IMR-90 (cell line): ENCODE data around the gene LRRN2. TPM values are rescaled to one million over a fixed set of nuclear protein-coding genes. Genes with fewer than 3 reads are reported as not detected.

Source experiments
- ATAC-seq: fragments of 200-7000 bp; cut with Tn5 transposase; 2 replicates; pipeline ENCODE4 v1.9.1; 2020; ENCODE audit warnings: low read depth, mild to moderate bottlenecking, moderate library complexity
- BruUV-seq: library from RNA; stranded (reverse); fragments of 400-500 nt; replicated peaks from 2 replicates; lab custom pipeline; 2021; lab: Mats Ljungman, UMichigan
- CTCF ChIA-PET: fragments of 300-600 bp; formaldehyde crosslinking; extraction: SDS; loops from one replicate; lab custom pipeline; 2021; ENCODE audit warnings: antibody characterized with exemption; lab: Yijun Ruan, JAX
- POLR2A ChIA-PET: fragments of 300-600 bp; sonication (Branson Sonifier 250); formaldehyde crosslinking; loops from one replicate; lab custom pipeline; 2022; ENCODE audit warnings: antibody characterized with exemption; ENCODE audit not compliant: unreplicated experiment; lab: Charles Lee
- DNase-seq: peaks from one replicate; pipeline ENCODE4 v3.0.0; 2013
- H2AFZ ChIP-seq: replicated peaks from 2 replicates; pipeline ENCODE3; 2013; ENCODE audit warnings: low read length, mild to moderate bottlenecking; ENCODE audit not compliant: poor library complexity
- H2AK5ac ChIP-seq: 2 replicates; pipeline ENCODE4 v1.6.1; 2013; ENCODE audit warnings: low read depth, low read length, inconsistent platforms
- H2AK9ac ChIP-seq: replicated peaks from 2 replicates; pipeline ENCODE3; 2013; ENCODE audit warnings: mild to moderate bottlenecking, low read depth, low read length, moderate library complexity; ENCODE audit not compliant: poor library complexity
- H2BK120ac ChIP-seq: 2 replicates; pipeline ENCODE4 v1.6.1; 2013; ENCODE audit warnings: low read depth, low read length, inconsistent platforms
- H2BK15ac ChIP-seq: 3 replicates; pipeline ENCODE4 v1.6.1; 2013; ENCODE audit warnings: low read depth, low read length, inconsistent platforms
- H2BK20ac ChIP-seq: 2 replicates; pipeline ENCODE4 v1.6.1; 2013; ENCODE audit warnings: low read depth, mild to moderate bottlenecking, inconsistent platforms, low read length, moderate library complexity
- H2BK5ac ChIP-seq: 2 replicates; pipeline ENCODE4 v1.6.1; 2013; ENCODE audit warnings: mild to moderate bottlenecking, low read depth, low read length, inconsistent platforms; ENCODE audit not compliant: poor library complexity, severe bottlenecking
- H3K14ac ChIP-seq: replicated peaks from 2 replicates; pipeline ENCODE4 v1.6.1; 2013; ENCODE audit warnings: low read depth, low read length, inconsistent platforms
- H3K18ac ChIP-seq: 2 replicates; pipeline ENCODE4 v1.6.1; 2013; ENCODE audit warnings: low read depth, low read length, control low read depth
- H3K23ac ChIP-seq: 2 replicates; pipeline ENCODE4 v1.6.1; 2013; ENCODE audit warnings: low read depth, low read length, inconsistent platforms
- H3K27ac ChIP-seq: 2 replicates; pipeline ENCODE4 v1.5.1; 2013; ENCODE audit warnings: mild to moderate bottlenecking, control low read depth, low read length; ENCODE audit not compliant: insufficient read depth
- H3K27me3 ChIP-seq: 2 replicates; pipeline ENCODE4 v1.6.1; 2013; ENCODE audit warnings: low read length; ENCODE audit not compliant: control insufficient read depth, insufficient read depth
- H3K36me3 ChIP-seq: 2 replicates; pipeline ENCODE4 v1.6.1; 2013; ENCODE audit warnings: low read length, mixed read lengths; ENCODE audit not compliant: control insufficient read depth, insufficient read depth
- H3K4ac ChIP-seq: 2 replicates; pipeline ENCODE4 v1.6.1; 2013; ENCODE audit warnings: low read depth, low read length, inconsistent platforms
- H3K4me1 ChIP-seq: 2 replicates; pipeline ENCODE4 v1.6.1; 2013; ENCODE audit warnings: low read length, mixed read lengths; ENCODE audit not compliant: control insufficient read depth, insufficient read depth
- H3K4me2 ChIP-seq: 2 replicates; pipeline ENCODE4 v1.6.1; 2013; ENCODE audit warnings: low read depth, mild to moderate bottlenecking, control low read depth, low read length, moderate library complexity
- H3K4me3 ChIP-seq: 2 replicates; pipeline ENCODE4 v1.5.1; 2013; ENCODE audit warnings: low read depth, mild to moderate bottlenecking, control low read depth, low read length, moderate library complexity; ENCODE audit not compliant: insufficient read depth
- H3K56ac ChIP-seq: 2 replicates; pipeline ENCODE4 v1.6.1; 2013; ENCODE audit warnings: low read length, inconsistent platforms; ENCODE audit not compliant: insufficient read depth; ENCODE audit errors: extremely low read depth
- H3K79me1 ChIP-seq, 2 experiments: 2 replicates each; pipeline ENCODE4 v1.6.1; 2013; ENCODE audit warnings: low read length in 2 of 2, inconsistent platforms in 1 of 2, low read depth in 1 of 2
- H3K9ac ChIP-seq: 2 replicates; pipeline ENCODE4 v1.6.1; 2013; ENCODE audit warnings: low read depth, low read length, control low read depth
- H3K9me1 ChIP-seq: 2 replicates; pipeline ENCODE4 v1.6.1; 2013; ENCODE audit warnings: low read length, inconsistent platforms; ENCODE audit not compliant: insufficient read depth
- H3K9me3 ChIP-seq: 2 replicates; pipeline ENCODE4 v1.6.1; 2013; ENCODE audit warnings: low read length; ENCODE audit not compliant: control insufficient read depth, insufficient read depth
- H4K20me1 ChIP-seq: 2 replicates; pipeline ENCODE4 v1.6.1; 2013; ENCODE audit warnings: low read length, inconsistent platforms; ENCODE audit not compliant: insufficient read depth
- H4K5ac ChIP-seq: 2 replicates; pipeline ENCODE4 v1.6.1; 2013; ENCODE audit warnings: mild to moderate bottlenecking, low read depth, low read length, control low read depth
- H4K8ac ChIP-seq, 2 experiments: 2 replicates each; pipeline ENCODE4 v1.6.1; 2013; ENCODE audit warnings: low read depth in 2 of 2, low read length in 2 of 2, control low read depth in 1 of 2, inconsistent platforms in 1 of 2
- H4K91ac ChIP-seq: 2 replicates; pipeline ENCODE4 v1.6.1; 2013; ENCODE audit warnings: low read depth, low read length, inconsistent platforms; ENCODE audit not compliant: insufficient read depth
- BHLHE40 ChIP-seq: fragments of 150-350 bp; IDR thresholded peaks from 2 replicates; pipeline ENCODE4 v1.6.1; 2016; ENCODE audit warnings: mild to moderate bottlenecking, low read depth, low read length
- CEBPB ChIP-seq: IDR thresholded peaks from 2 replicates; pipeline ENCODE4 v1.6.1; 2012; ENCODE audit warnings: low read depth, low read length, improper control_type of control experiment
- CHD1 ChIP-seq: IDR thresholded peaks from 2 replicates; pipeline ENCODE4 v1.6.1; 2012; ENCODE audit warnings: low read depth, low read length, improper control_type of control experiment
- FOS ChIP-seq: fragments of 150-350 bp; IDR thresholded peaks from 2 replicates; pipeline ENCODE4 v1.6.1; 2016; ENCODE audit warnings: low read depth, low read length
- MAFK ChIP-seq: IDR thresholded peaks from 2 replicates; pipeline ENCODE4 v1.6.1; 2012; ENCODE audit warnings: low read depth, low read length, improper control_type of control experiment
- MAZ ChIP-seq: IDR thresholded peaks from 2 replicates; pipeline ENCODE4 v1.6.1; 2012; ENCODE audit warnings: low read depth, mild to moderate bottlenecking, low read length, improper control_type of control experiment, moderate library complexity, borderline replicate concordance
- MXI1 ChIP-seq: IDR thresholded peaks from 2 replicates; pipeline ENCODE4 v1.6.1; 2012; ENCODE audit warnings: low read depth, mild to moderate bottlenecking, low read length, moderate library complexity, borderline replicate concordance
- NFE2L2 ChIP-seq: fragments of 150-350 bp; IDR thresholded peaks from 2 replicates; pipeline ENCODE4 v1.6.1; 2016; ENCODE audit warnings: low read depth, mild to moderate bottlenecking, low read length
- POLR2A ChIP-seq: IDR thresholded peaks from 2 replicates; pipeline ENCODE4 v1.6.1; 2012; ENCODE audit warnings: mild to moderate bottlenecking, low read depth, low read length
- RAD21 ChIP-seq: IDR thresholded peaks from 2 replicates; pipeline ENCODE4 v1.6.1; 2012; ENCODE audit warnings: low read length, improper control_type of control experiment
- RCOR1 ChIP-seq: IDR thresholded peaks from 2 replicates; pipeline ENCODE4 v1.6.1; 2012; ENCODE audit warnings: mild to moderate bottlenecking, low read length, improper control_type of control experiment; ENCODE audit not compliant: insufficient replicate concordance
- RFX5 ChIP-seq: IDR thresholded peaks from 2 replicates; pipeline ENCODE4 v1.8.0; 2012; ENCODE audit warnings: low read depth, mild to moderate bottlenecking, low read length, moderate library complexity
- SMC3 ChIP-seq: fragments of 150-350 bp; IDR thresholded peaks from 2 replicates; pipeline ENCODE4 v1.6.1; 2016; ENCODE audit warnings: low read depth, mild to moderate bottlenecking, antibody characterized with exemption, low read length, moderate library complexity
- WGBS, 2 experiments: methylation state at CpG; one replicate each; pipeline versions ENCODE4 v1.1.5 to v1.1.7; 2013; ENCODE audit warnings: missing lambda C conversion rate in 2 of 2; ENCODE audit not compliant: insufficient read length in 1 of 2; ENCODE audit errors: extremely low coverage in 2 of 2; 5-methylcytosine and 5-hydroxymethylcytosine counted together
- dilution Hi-C: fragments of 300-500 bp; cut with HindIII; formaldehyde crosslinking; loops from one replicate; pipeline ENCODE4 v1.14.3; 2018; ENCODE audit warnings: low sequenced_read_pairs; ENCODE audit not compliant: unreplicated experiment
- in situ Hi-C: fragments of 300-500 bp; cut with MboI; formaldehyde crosslinking; loops from 3 replicates; pipeline ENCODE4 v1.14.3; 2019; ENCODE audit warnings: low sequenced_read_pairs, inconsistent platforms, mixed read lengths
- intact Hi-C: fragments of 100-400 bp; cut with micrococcal nuclease; formaldehyde crosslinking; loops from 2 replicates; pipeline ENCODE4 v1.10.0; 2022
- polyA plus RNA-seq, 3 experiments: library from polyadenylated mRNA; depleted of rRNA; stranded (reverse); fragments of >200 nt; gene quantifications; 2 replicates each; pipeline ENCODE4 v1.2.3, GENCODE V29; 2012; ENCODE audit warnings: low replicate concordance in 1 of 3
- total RNA-seq: library from RNA; depleted of rRNA; stranded (reverse); fragments of >200 nt; gene quantifications from 2 replicates; pipeline ENCODE4 v1.2.3, GENCODE V29; 2012
- TF ChIP-seq, protein P1 (sequence below): fragments of 150-350 bp; IDR thresholded peaks from 2 replicates; pipeline ENCODE4 v1.6.1; 2016; ENCODE audit warnings: low read depth, mild to moderate bottlenecking, low read length, moderate library complexity, borderline replicate concordance
- TF ChIP-seq, protein P2 (sequence below): fragments of 150-350 bp; IDR thresholded peaks from 2 replicates; pipeline ENCODE4 v1.6.1; 2017; ENCODE audit warnings: mild to moderate bottlenecking, antibody characterized with exemption, low read length, low read depth
- TF ChIP-seq, protein P3 (sequence below): conservative IDR thresholded peaks from 2 replicates; pipeline ENCODE4 v1.5.1; 2012; ENCODE audit warnings: mild to moderate bottlenecking, low read depth, low read length, improper control_type of control experiment

Gene LRRN2
- total and polyA plus RNA-seq, 2 of the 4 experiments (the other 2 are of a cell fraction): not detected

DNA sequence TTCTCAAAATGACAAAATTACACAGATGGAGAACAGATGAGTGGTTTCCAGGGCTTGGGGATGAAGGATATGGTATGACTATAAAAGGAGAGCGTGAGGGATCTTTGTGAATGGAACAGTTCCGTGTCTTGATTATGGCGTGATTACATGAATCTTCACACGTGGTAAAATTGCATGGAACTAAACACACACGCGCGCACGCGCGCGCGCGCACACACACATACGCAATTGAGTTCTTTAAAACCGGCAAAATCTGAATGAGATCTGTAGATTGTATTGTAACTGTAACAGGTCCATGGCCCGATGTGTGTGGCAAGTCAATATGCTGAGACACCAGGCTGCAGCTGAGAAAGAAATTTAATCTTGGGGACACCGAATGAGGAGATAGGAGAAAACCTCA is 11.1 kb upstream of the LRRN2 start:
- in situ Hi-C loops: no loop called here
- H3K27ac ChIP-seq: no peak overlapping the region
- no peak overlapping the region for H3K4ac ChIP-seq
- no TSS peak for BruUV-seq
- no peak overlapping the region for H2AK9ac ChIP-seq
- no peak overlapping the region for H4K8ac ChIP-seq
- TF ChIP-seq RAD21 (no peak), MAFK (no peak), SMC3 (no peak), RCOR1 (no peak), CHD1 (no peak), RFX5 (no peak), MXI1 (no peak), BHLHE40 (no peak), MAZ (no peak), POLR2A (no peak), FOS (no peak), CEBPB (no peak), NFE2L2 (no peak)
- TF ChIP-seq, protein P1, sequence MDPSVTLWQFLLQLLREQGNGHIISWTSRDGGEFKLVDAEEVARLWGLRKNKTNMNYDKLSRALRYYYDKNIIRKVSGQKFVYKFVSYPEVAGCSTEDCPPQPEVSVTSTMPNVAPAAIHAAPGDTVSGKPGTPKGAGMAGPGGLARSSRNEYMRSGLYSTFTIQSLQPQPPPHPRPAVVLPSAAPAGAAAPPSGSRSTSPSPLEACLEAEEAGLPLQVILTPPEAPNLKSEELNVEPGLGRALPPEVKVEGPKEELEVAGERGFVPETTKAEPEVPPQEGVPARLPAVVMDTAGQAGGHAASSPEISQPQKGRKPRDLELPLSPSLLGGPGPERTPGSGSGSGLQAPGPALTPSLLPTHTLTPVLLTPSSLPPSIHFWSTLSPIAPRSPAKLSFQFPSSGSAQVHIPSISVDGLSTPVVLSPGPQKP: no peak
- TF ChIP-seq, protein P2, sequence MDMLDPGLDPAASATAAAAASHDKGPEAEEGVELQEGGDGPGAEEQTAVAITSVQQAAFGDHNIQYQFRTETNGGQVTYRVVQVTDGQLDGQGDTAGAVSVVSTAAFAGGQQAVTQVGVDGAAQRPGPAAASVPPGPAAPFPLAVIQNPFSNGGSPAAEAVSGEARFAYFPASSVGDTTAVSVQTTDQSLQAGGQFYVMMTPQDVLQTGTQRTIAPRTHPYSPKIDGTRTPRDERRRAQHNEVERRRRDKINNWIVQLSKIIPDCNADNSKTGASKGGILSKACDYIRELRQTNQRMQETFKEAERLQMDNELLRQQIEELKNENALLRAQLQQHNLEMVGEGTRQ: no peak
- TF ChIP-seq, protein P3, sequence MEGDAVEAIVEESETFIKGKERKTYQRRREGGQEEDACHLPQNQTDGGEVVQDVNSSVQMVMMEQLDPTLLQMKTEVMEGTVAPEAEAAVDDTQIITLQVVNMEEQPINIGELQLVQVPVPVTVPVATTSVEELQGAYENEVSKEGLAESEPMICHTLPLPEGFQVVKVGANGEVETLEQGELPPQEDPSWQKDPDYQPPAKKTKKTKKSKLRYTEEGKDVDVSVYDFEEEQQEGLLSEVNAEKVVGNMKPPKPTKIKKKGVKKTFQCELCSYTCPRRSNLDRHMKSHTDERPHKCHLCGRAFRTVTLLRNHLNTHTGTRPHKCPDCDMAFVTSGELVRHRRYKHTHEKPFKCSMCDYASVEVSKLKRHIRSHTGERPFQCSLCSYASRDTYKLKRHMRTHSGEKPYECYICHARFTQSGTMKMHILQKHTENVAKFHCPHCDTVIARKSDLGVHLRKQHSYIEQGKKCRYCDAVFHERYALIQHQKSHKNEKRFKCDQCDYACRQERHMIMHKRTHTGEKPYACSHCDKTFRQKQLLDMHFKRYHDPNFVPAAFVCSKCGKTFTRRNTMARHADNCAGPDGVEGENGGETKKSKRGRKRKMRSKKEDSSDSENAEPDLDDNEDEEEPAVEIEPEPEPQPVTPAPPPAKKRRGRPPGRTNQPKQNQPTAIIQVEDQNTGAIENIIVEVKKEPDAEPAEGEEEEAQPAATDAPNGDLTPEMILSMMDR: no peak
- ChIA-PET CTCF (no interaction called here), POLR2A (no interaction called here)
- H2AK5ac ChIP-seq: no peak overlapping the region
- H3K9me3 ChIP-seq: no peaks in the 10 kb centered on the region
- H2AFZ ChIP-seq: no peak overlapping the region
- peaks cover 11% of the 10 kb centered on the region for H3K27me3 ChIP-seq
- ATAC-seq (no peak), DNase-seq (no peak)
- WGBS, 2 experiments: 71% methylated on average over 8 of the region's 17 CpGs; no CpG with 5 or more reads in 1 of the 2 experiments
- intact Hi-C loops: no loop called here
- no peak overlapping the region for H3K4me2 ChIP-seq
- no peak overlapping the region for H2BK15ac ChIP-seq
- no peak overlapping the region for H4K91ac ChIP-seq
- H3K4me3 ChIP-seq: no peak overlapping the region
- no peaks in the 10 kb centered on the region for H3K36me3 ChIP-seq
- dilution Hi-C loops: no loop called here
- no peaks in the 10 kb centered on the region for H3K4me1 ChIP-seq
- H3K9me1 ChIP-seq: no peaks in the 10 kb centered on the region
- no peaks in the 10 kb centered on the region for H3K79me1 ChIP-seq
- H4K20me1 ChIP-seq: no peaks in the 10 kb centered on the region
- H4K5ac ChIP-seq: no peak overlapping the region
- no peak overlapping the region for H3K23ac ChIP-seq
- H3K9ac ChIP-seq: no peak overlapping the region
- H2BK20ac ChIP-seq: no peak overlapping the region
- H3K18ac ChIP-seq: no peak overlapping the region
- no peak overlapping the region for H2BK5ac ChIP-seq
- H2BK120ac ChIP-seq: no peak overlapping the region
- no peak overlapping the region for H3K14ac ChIP-seq
- no peak overlapping the region for H3K56ac ChIP-seq
